AG08395 (cell line): Measurements from ENCODE around the gene CCDC127.
A peak's percentile ranks its signal among the peaks of the same experiment; 100 is the strongest.

Experiments
- DNase-seq: peaks from one replicate; pipeline ENCODE4 v3.0.0; 2012; ENCODE audit warnings: mixed read lengths, low spot score

CCDC127 gene

GRCh38 chr5:189486-189885, 28.5 kb downstream of the CCDC127 start:
- DNase-seq, result no peak

- DNase-seq, result peak; percentile 95
These were observed 29.2 kb downstream of the CCDC127 start for GRCh38 chr5:188488-189481.

- no peak for DNase-seq
These were observed 30.1 kb downstream of the CCDC127 start for GRCh38 chr5:187617-188451.

- no peak for DNase-seq
These were observed 30.9 kb downstream of the CCDC127 start for GRCh38 chr5:187042-187431.

GRCh38 chr5:186091-187041, 31.6 kb downstream of the CCDC127 start:
- DNase-seq, result no peak

GRCh38 chr5:185095-186070, 32.6 kb downstream of the CCDC127 start:
- no peak for DNase-seq

GRCh38 chr5:184471-184870, 33.5 kb downstream of the CCDC127 start:
- DNase-seq, result no peak

GRCh38 chr5:182126-182525, 35.8 kb downstream of the CCDC127 start:
- DNase-seq, result no peak

GRCh38 chr5:181566-181965, 36.4 kb downstream of the CCDC127 start:
- DNase-seq, result no peak

- no peak for DNase-seq
These were observed 36.8 kb downstream of the CCDC127 start for GRCh38 chr5:181160-181559.

- no peak for DNase-seq
These were observed 37.6 kb downstream of the CCDC127 start for GRCh38 chr5:180286-180918.

GRCh38 chr5:179401-179800, 38.6 kb downstream of the CCDC127 start:
- DNase-seq, result no peak

- DNase-seq, result no peak
These were observed 39.8 kb downstream of the CCDC127 start for GRCh38 chr5:178110-178509.

GRCh38 chr5:176296-176823, 41.6 kb downstream of the CCDC127 start:
- DNase-seq, result no peak

- no peak for DNase-seq
These were observed 43.0 kb downstream of the CCDC127 start for GRCh38 chr5:174876-175465.

- DNase-seq, result no peak
These were observed 43.7 kb downstream of the CCDC127 start for GRCh38 chr5:174291-174600.

- no peak for DNase-seq
These were observed 44.3 kb downstream of the CCDC127 start for GRCh38 chr5:173392-174290.

- DNase-seq, result no peak
These were observed 45.1 kb downstream of the CCDC127 start for GRCh38 chr5:172841-173251.
